ENCODE measurements around the gene HSF2.
"Not testable (repeated sequence)": the region's sequence is repeated elsewhere in the genome, so short reads cannot be mapped to it uniquely, and the experiment has no call there.

Gene HSF2

GRCh38 chr6:122459240-122459639 lies 59.8 kb downstream of the HSF2 start:
- DNase-seq = no peak

- DNase-seq = not testable (repeated sequence)
These were observed 60.5 kb downstream of the HSF2 start for GRCh38 chr6:122459865-122460416.

- no peak for DNase-seq
These were observed 62.4 kb downstream of the HSF2 start for GRCh38 chr6:122461885-122462284.

GRCh38 chr6:122471107-122472021 lies 71.9 kb downstream of the HSF2 start, which contains the start of gene SERINC1:
Gene SERINC1 (minus strand): TSS chr6:122471807. CDS start chr6:122471737, 70 bp downstream.
- DNase-seq = peak; percentile 86

- no peak for DNase-seq
These were observed 72.5 kb downstream of the HSF2 start for GRCh38 chr6:122472022-122472340.

GRCh38 chr6:122476131-122476530 lies 76.7 kb downstream of the HSF2 start:
- DNase-seq = peak; percentile 48

- DNase-seq = no peak
These were observed 83.3 kb downstream of the HSF2 start for GRCh38 chr6:122482750-122483080.
